Measurements from ENCODE around the gene P2RY6. TPM values are rescaled to one million over a fixed set of nuclear protein-coding genes. Genes with fewer than 3 reads are reported as not detected.

P2RY6 gene
- total RNA-seq, 1 donor from 2014 or later = not detected

DNA sequence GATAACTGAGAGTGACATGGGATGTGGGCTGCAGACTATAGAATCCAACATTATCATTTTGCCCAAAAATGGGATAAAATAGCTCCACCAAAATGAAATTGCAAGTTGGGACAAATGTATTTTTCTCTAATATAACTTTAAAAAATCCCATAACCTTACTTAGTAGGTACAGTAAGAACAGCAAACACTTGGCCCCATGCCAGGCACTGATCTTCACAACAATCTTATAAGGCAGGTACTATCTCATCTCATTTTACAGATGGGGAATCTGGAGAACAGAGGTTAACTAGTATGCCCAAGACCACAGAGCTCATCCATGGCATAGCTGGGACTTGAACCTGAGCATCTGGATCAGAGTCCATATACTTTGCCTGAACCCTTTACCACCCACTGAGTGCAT is 22.5 kb downstream of the P2RY6 start:
- intact Hi-C loops (cut with micrococcal nuclease) = loop anchor here (1.0 kb wide), 1 partner anchor 41 kb away; no protein-coding TSS in a partner anchor

GRCh38 chr11:73295241-73295995 is 23.3 kb downstream of the P2RY6 start:
- intact Hi-C loops (cut with micrococcal nuclease) = loop anchor here (1.0 kb wide), 1 partner anchor 40 kb away; no protein-coding TSS in a partner anchor

DNA sequence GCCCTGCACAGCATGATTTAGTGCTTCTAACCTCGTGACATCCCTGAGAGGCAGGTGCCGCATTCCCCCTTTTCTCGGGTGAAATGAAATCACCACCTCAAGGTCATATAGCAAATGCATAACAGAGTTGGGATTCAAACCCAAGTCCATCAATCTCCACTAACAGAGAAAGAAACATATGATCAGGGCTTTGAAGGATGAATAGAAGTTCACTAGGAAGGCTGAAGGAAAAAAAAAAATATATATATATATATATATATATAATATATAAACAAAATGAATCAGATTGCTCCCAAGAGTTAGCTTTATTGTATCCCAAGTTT is 23.8 kb downstream of the P2RY6 start:
- intact Hi-C loops (cut with micrococcal nuclease) = loop anchor here (1.0 kb wide), 1 partner anchor 39 kb away; no protein-coding TSS in a partner anchor

- intact Hi-C loops (cut with micrococcal nuclease) = no loop called here
These were observed 24.5 kb downstream of the P2RY6 start for GRCh38 chr11:73296501-73297230.

DNA sequence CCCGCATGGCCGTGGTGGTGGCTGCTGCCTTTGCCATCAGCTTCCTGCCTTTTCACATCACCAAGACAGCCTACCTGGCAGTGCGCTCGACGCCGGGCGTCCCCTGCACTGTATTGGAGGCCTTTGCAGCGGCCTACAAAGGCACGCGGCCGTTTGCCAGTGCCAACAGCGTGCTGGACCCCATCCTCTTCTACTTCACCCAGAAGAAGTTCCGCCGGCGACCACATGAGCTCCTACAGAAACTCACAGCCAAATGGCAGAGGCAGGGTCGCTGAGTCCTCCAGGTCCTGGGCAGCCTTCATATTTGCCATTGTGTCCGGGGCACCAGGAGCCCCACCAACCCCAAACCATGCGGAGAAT is 25.1 kb downstream of the P2RY6 start:
- intact Hi-C loops (cut with micrococcal nuclease) = no loop called here

DNA sequence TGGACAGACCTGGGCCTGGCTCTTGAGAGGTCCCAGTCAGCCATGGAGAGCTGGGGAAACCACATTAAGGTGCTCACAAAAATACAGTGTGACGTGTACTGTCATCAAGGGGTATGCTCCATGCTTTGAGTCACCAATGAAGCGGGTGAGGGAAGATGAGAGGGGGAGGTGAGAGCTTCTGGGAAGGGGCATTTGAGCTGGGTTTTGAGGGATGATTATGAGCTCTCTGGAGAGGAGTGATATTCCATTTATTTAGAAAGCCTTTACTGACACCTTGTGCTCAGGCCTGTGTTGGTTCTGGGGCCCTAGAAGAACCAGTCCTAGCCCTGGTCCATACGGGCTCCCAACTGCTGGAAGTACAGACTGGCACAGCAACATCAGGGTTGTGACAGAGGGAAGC is 25.6 kb downstream of the P2RY6 start:
- intact Hi-C loops (cut with micrococcal nuclease) = no loop called here

- intact Hi-C loops (cut with micrococcal nuclease) = no loop called here
These were observed 26.1 kb downstream of the P2RY6 start for GRCh38 chr11:73298233-73298632.

GRCh38 chr11:73299751-73300150 is 27.6 kb downstream of the P2RY6 start:
- intact Hi-C loops (cut with micrococcal nuclease) = no loop called here

GRCh38 chr11:73306069-73306841 is 34.1 kb downstream of the P2RY6 start:
- intact Hi-C loops (cut with micrococcal nuclease) = loop anchor here (2.0 to 5.0 kb wide), 3 partner anchors 46 to 355 kb away; partner anchors contain the start of gene RELT

GRCh38 chr11:73306977-73307322 is 34.8 kb downstream of the P2RY6 start:
- intact Hi-C loops (cut with micrococcal nuclease) = loop anchor here (1.0 to 5.0 kb wide), 5 partner anchors 28 to 354 kb away; partner anchors contain the start of gene RELT

- intact Hi-C loops (cut with micrococcal nuclease) = loop anchor here (1.0 to 5.0 kb wide), 5 partner anchors 28 to 353 kb away; partner anchors contain the start of gene RELT
These were observed 35.3 kb downstream of the P2RY6 start for GRCh38 chr11:73307323-73308002.

- intact Hi-C loops (cut with micrococcal nuclease) = loop anchor here (5.0 kb wide), 2 partner anchors 44 to 69 kb away; partner anchors contain the start of gene RELT
These were observed 36.1 kb downstream of the P2RY6 start, which contains the start of gene ARHGEF17 for GRCh38 chr11:73308003-73308960. ARHGEF17 (plus strand) TSS chr11:73308276; CDS start chr11:73308639, 363 bp downstream.

DNA sequence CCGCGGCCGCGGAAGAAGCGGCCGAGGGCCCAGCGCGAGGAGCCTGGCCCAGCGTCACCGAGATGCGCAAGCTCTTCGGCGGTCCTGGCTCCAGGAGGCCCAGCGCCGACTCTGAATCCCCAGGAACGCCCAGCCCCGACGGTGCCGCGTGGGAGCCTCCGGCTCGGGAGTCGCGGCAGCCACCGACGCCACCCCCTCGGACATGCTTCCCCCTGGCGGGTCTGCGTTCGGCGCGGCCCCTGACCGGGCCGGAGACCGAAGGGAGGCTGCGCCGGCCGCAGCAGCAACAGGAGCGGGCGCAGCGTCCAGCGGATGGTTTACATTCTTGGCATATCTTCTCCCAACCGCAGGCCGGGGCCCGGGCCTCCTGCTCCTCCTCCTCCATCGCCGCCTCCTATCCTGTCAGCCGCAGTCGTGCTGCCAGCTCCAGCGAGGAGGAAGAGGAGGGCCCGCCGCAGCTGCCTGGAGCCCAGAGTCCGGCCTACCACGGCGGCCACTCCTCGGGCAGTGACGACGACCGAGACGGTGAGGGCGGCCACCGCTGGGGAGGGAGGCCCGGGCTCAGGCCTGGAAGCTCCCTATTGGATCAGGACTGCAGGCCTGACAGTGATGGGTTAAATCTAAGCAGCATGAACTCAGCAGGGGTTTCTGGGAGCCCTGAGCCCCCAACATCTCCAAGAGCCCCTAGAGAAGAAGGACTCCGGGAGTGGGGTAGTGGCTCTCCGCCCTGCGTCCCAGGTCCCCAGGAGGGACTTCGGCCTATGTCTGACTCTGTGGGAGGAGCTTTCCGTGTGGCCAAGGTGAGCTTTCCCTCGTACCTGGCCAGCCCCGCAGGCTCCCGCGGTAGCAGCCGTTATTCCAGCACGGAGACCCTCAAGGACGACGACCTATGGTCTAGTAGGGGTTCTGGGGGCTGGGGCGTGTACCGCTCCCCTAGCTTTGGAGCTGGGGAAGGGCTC is 37.1 kb downstream of the P2RY6 start:
- intact Hi-C loops (cut with micrococcal nuclease) = loop anchor here (5.0 kb wide), 2 partner anchors 43 to 68 kb away; partner anchors contain the start of gene RELT

- intact Hi-C loops (cut with micrococcal nuclease) = no loop called here
These were observed 37.9 kb downstream of the P2RY6 start for GRCh38 chr11:73310076-73310475.

DNA sequence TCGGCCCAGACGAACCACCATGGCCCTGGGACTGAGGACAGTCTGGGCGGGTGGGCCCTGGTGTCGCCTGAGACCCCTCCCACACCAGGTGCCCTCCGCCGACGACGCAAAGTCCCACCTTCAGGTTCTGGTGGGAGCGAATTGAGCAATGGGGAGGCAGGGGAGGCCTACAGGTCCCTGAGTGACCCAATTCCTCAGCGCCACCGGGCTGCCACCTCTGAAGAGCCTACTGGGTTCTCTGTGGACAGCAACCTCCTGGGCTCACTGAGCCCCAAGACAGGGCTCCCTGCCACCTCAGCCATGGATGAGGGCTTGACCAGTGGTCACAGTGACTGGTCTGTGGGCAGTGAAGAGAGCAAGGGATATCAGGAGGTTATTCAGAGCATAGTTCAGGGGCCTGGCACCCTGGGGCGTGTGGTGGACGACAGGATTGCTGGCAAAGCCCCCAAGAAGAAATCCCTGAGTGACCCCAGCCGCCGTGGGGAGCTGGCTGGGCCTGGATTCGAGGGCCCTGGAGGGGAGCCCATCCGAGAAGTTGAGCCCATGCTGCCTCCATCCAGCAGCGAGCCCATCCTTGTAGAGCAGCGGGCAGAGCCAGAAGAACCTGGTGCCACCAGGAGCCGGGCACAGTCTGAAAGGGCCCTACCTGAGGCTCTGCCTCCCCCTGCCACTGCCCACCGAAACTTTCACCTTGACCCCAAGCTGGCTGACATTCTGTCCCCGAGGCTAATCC is 38.7 kb downstream of the P2RY6 start:
- intact Hi-C loops (cut with micrococcal nuclease) = no loop called here

- intact Hi-C loops (cut with micrococcal nuclease) = no loop called here
These were observed 39.3 kb downstream of the P2RY6 start for GRCh38 chr11:73311394-73311869.

DNA sequence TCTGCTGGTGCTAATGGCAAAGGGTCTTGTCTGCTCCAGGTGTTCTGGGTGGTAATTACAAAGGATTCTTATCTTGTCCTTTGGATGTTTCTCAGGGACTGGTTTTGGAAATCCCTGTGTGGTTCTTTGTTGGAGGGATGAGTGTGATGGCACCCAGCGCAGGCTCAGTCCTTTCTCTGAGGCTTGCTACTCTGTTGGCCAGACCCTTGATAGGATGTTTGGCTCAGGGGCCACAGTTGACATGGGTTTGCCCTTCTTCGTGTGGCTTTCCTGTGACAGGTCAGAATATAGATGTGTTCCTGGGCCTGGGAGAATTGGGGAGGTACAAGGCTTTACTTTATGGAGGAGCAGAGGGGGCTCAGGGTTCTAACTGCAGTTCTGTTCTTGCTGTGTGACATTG is 39.9 kb downstream of the P2RY6 start:
- intact Hi-C loops (cut with micrococcal nuclease) = no loop called here

- intact Hi-C loops (cut with micrococcal nuclease) = no loop called here
These were observed 40.8 kb downstream of the P2RY6 start for GRCh38 chr11:73312851-73313327.

Measured in T-helper 2 cell treated with Interferon-gamma antibody and Interleukin-4, amounts not matched to agents 100 ng/mL and 5 ng/mL, for 36 hours (primary cell).